H1 (cell line): ENCODE data around the gene CTNNA3. TPM values are rescaled to one million over a fixed set of nuclear protein-coding genes. Genes with fewer than 3 reads are reported as not detected.

Source experiments
- CTCF ChIA-PET: fragments of 300-600 bp; sonication (Branson Sonifier 250); formaldehyde crosslinking; loops from one replicate; lab custom pipeline; 2021; ENCODE audit not compliant: partially characterized antibody; lab: Charles Lee
- POLR2A ChIA-PET: fragments of 300-600 bp; sonication (Branson Sonifier 250); formaldehyde crosslinking; loops from one replicate; lab custom pipeline; 2021; ENCODE audit warnings: inconsistent platforms; ENCODE audit not compliant: partially characterized antibody; lab: Charles Lee
- DNase-seq, 2 experiments: peaks; one replicate each; pipeline versions ENCODE4 v3.0.0 to v3.0.0-alpha.2; 2010 to 2022; ENCODE audit warnings: low spot score in 2 of 2, low read depth in 1 of 2, mixed read lengths in 1 of 2
- FAIRE-seq: peaks from 2 replicates; lab custom pipeline; 2011; peaks lifted over from hg19 to GRCh38; lab: Jason Lieb, UNC
- H2AFZ ChIP-seq: 2 replicates; pipeline ENCODE4 v1.8.1; 2012; ENCODE audit warnings: low read length, inconsistent platforms
- H2AK5ac ChIP-seq: 2 replicates; pipeline ENCODE4 v1.6.1; 2013; ENCODE audit warnings: low read depth, low read length
- H2BK120ac ChIP-seq: replicated peaks from 2 replicates; pipeline ENCODE3; 2013; ENCODE audit warnings: low read depth, low read length, inconsistent platforms
- H2BK12ac ChIP-seq: 2 replicates; pipeline ENCODE4 v1.6.1; 2013; ENCODE audit warnings: low read depth, low read length
- H2BK15ac ChIP-seq: 2 replicates; pipeline ENCODE4 v1.6.1; 2013; ENCODE audit warnings: low read length
- H2BK20ac ChIP-seq: 2 replicates; pipeline ENCODE4 v1.6.1; 2013; ENCODE audit warnings: low read length
- H2BK5ac ChIP-seq: 2 replicates; pipeline ENCODE4 v1.6.1; 2013; ENCODE audit warnings: low read depth, low read length
- H3K14ac ChIP-seq: 2 replicates; pipeline ENCODE4 v1.6.1; 2013; ENCODE audit warnings: inconsistent platforms; ENCODE audit not compliant: insufficient read length
- H3K18ac ChIP-seq: 2 replicates; pipeline ENCODE4 v1.6.1; 2013; ENCODE audit warnings: low read length; ENCODE audit errors: extremely low read depth
- H3K23ac ChIP-seq: 2 replicates; pipeline ENCODE4 v1.6.1; 2013; ENCODE audit warnings: inconsistent platforms; ENCODE audit not compliant: insufficient read length
- H3K23me2 ChIP-seq: 2 replicates; pipeline ENCODE4 v1.6.1; 2013; ENCODE audit warnings: low read depth, low read length
- H3K27ac ChIP-seq: 2 replicates; pipeline ENCODE4 v1.6.1; 2011; ENCODE audit warnings: low read depth, low read length, inconsistent platforms
- H3K27me3 ChIP-seq, 4 experiments: replicated peaks in 1 of 4; 1 replicate in 1 of 4; 2 replicates in 3 of 4; pipeline versions ENCODE4 v1.6.1 to v1.8.1; 2011 to 2013; ENCODE audit warnings: low read length in 3 of 4, mild to moderate bottlenecking in 3 of 4, inconsistent platforms in 2 of 4, mixed read lengths in 2 of 4, moderate library complexity in 1 of 4; ENCODE audit not compliant: control insufficient read depth in 3 of 4, insufficient read depth in 3 of 4; ENCODE audit errors: extremely low read depth in 1 of 4
- H3K36me3 ChIP-seq, 4 experiments: 2 replicates each; pipeline versions ENCODE4 v1.6.1 to v1.8.1; 2011 to 2013; ENCODE audit warnings: mild to moderate bottlenecking in 4 of 4, low read length in 3 of 4, moderate library complexity in 2 of 4, control low read depth in 1 of 4, inconsistent platforms in 1 of 4; ENCODE audit not compliant: insufficient read depth in 4 of 4, control insufficient read depth in 2 of 4
- H3K4ac ChIP-seq: replicated peaks from 2 replicates; pipeline ENCODE3; 2013; ENCODE audit warnings: low read length, low read depth, mixed read lengths, inconsistent platforms; ENCODE audit not compliant: insufficient read length
- H3K4me1 ChIP-seq, 4 experiments: replicated peaks in 1 of 4; 1 replicate in 1 of 4; 2 replicates in 3 of 4; pipeline versions ENCODE4 v1.6.1 to v1.8.1; 2011 to 2013; ENCODE audit warnings: low read length in 3 of 4, inconsistent platforms in 2 of 4, mixed read lengths in 1 of 4; ENCODE audit not compliant: insufficient read depth in 4 of 4, control insufficient read depth in 3 of 4
- H3K4me2 ChIP-seq, 2 experiments: 2 replicates each; pipeline versions ENCODE4 v1.6.1 to v1.8.1; 2011 to 2013; ENCODE audit warnings: low read depth in 2 of 2, low read length in 2 of 2, control low read depth in 1 of 2, inconsistent platforms in 1 of 2, mild to moderate bottlenecking in 1 of 2; ENCODE audit not compliant: insufficient read depth in 1 of 2
- H3K4me3 ChIP-seq, 4 experiments: fragments of 200-600, 300-600 bp in 1 of 4; sonication (generic), shearing (Covaris generic), sonication (Bioruptor Twin) in 1 of 4; 2 replicates each; pipeline versions ENCODE4 v1.5.1 to v1.8.1; 2011 to 2016; ENCODE audit warnings: low read length in 4 of 4, low read depth in 3 of 4, control low read depth in 2 of 4, inconsistent platforms in 2 of 4, mild to moderate bottlenecking in 2 of 4, mixed read lengths in 1 of 4, moderate library complexity in 1 of 4; ENCODE audit not compliant: insufficient read depth in 2 of 4; ENCODE audit errors: extremely low read depth in 1 of 4
- H3K56ac ChIP-seq: replicated peaks from 2 replicates; pipeline ENCODE3; 2013; ENCODE audit warnings: low read depth, mild to moderate bottlenecking, mixed read lengths, low read length, inconsistent platforms; ENCODE audit not compliant: insufficient read length
- H3K79me1 ChIP-seq: 2 replicates; pipeline ENCODE4 v1.6.1; 2013; ENCODE audit warnings: low read depth, low read length, control low read depth
- H3K79me2 ChIP-seq, 2 experiments: 2 replicates each; pipeline versions ENCODE4 v1.6.1 to v1.8.1; 2012 to 2013; ENCODE audit warnings: low read length in 2 of 2, mild to moderate bottlenecking in 2 of 2, inconsistent platforms in 1 of 2; ENCODE audit not compliant: insufficient read depth in 2 of 2, control insufficient read depth in 1 of 2
- H3K9ac ChIP-seq, 4 experiments: replicated peaks in 1 of 4; 1 replicate in 1 of 4; 2 replicates in 3 of 4; pipeline versions ENCODE4 v1.6.1 to v1.8.1; 2011 to 2013; ENCODE audit warnings: low read depth in 3 of 4, low read length in 3 of 4, control low read depth in 2 of 4, mild to moderate bottlenecking in 2 of 4, moderate library complexity in 2 of 4, inconsistent platforms in 1 of 4; ENCODE audit errors: extremely low read depth in 1 of 4
- H3K9me3 ChIP-seq, 2 experiments: 2 replicates each; pipeline versions ENCODE4 v1.6.1 to v1.8.1; 2012 to 2013; ENCODE audit warnings: mild to moderate bottlenecking in 2 of 2, moderate library complexity in 2 of 2, control low read depth in 1 of 2, inconsistent platforms in 1 of 2, low read depth in 1 of 2, low read length in 1 of 2, mixed read lengths in 1 of 2; ENCODE audit not compliant: insufficient read depth in 2 of 2
- H4K20me1 ChIP-seq, 2 experiments: replicated peaks in 1 of 2; 2 replicates each; pipeline versions ENCODE3 to v1.8.1; 2011 to 2013; ENCODE audit warnings: inconsistent platforms in 2 of 2, low read length in 2 of 2, mild to moderate bottlenecking in 1 of 2; ENCODE audit not compliant: insufficient read depth in 2 of 2, control insufficient read depth in 1 of 2
- H4K5ac ChIP-seq: 2 replicates; pipeline ENCODE4 v1.6.1; 2013; ENCODE audit warnings: low read length, low read depth, mixed read lengths, inconsistent platforms; ENCODE audit not compliant: insufficient read length
- H4K8ac ChIP-seq: 2 replicates; pipeline ENCODE4 v1.8.0; 2013; ENCODE audit warnings: mild to moderate bottlenecking, moderate library complexity, low read length, inconsistent platforms; ENCODE audit not compliant: insufficient read depth; ENCODE audit errors: extremely low read depth
- H4K91ac ChIP-seq: replicated peaks from 2 replicates; pipeline ENCODE3; 2013; ENCODE audit warnings: low read length, mixed read lengths, inconsistent platforms; ENCODE audit not compliant: insufficient read length
- ASH2L ChIP-seq: fragments of 200-600, 300-600 bp; sonication (generic); IDR thresholded peaks from one replicate; pipeline ENCODE4 v1.7.1; 2017; ENCODE audit warnings: low read length
- ATF3 ChIP-seq: IDR thresholded peaks from 2 replicates; pipeline ENCODE4 v1.6.1; 2011; ENCODE audit warnings: low read depth, mild to moderate bottlenecking, low read length; ENCODE audit not compliant: insufficient read depth
- CBX5 ChIP-seq: fragments of 300-800, 300-1000 bp; sonication (generic); IDR thresholded peaks from 2 replicates; pipeline ENCODE4 v1.7.1; 2016; ENCODE audit warnings: antibody characterized with exemption, low read length, low read depth
- CHD2 ChIP-seq: IDR thresholded peaks from 2 replicates; pipeline ENCODE4 v1.6.1; 2012; ENCODE audit warnings: low read length, improper control_type of control experiment
- KDM1A ChIP-seq: fragments of 200-600, 300-600 bp; sonication (generic); IDR thresholded peaks from 2 replicates; pipeline ENCODE4 v1.7.1; 2016; ENCODE audit warnings: mild to moderate bottlenecking, low read length, borderline replicate concordance
- KDM4A ChIP-seq: IDR thresholded peaks from one replicate; pipeline ENCODE4 v1.7.1; 2012; ENCODE audit warnings: low read depth, mild to moderate bottlenecking, moderate library complexity, low read length, inconsistent platforms; ENCODE audit not compliant: severe bottlenecking
- RAD21 ChIP-seq, 2 experiments: IDR thresholded peaks in 1 of 2; conservative IDR thresholded peaks in 1 of 2; 2 replicates each; pipeline ENCODE4 v1.6.1; 2011; ENCODE audit warnings: low read depth in 2 of 2, low read length in 2 of 2, improper control_type of control experiment in 1 of 2, inconsistent platforms in 1 of 2, mild to moderate bottlenecking in 1 of 2, moderate library complexity in 1 of 2
- SAP30 ChIP-seq: fragments of 300-600 bp; sonication (generic); IDR thresholded peaks from 2 replicates; pipeline ENCODE4 v1.7.1; 2012; ENCODE audit warnings: low read length, moderate library complexity, mild to moderate bottlenecking, inconsistent platforms; ENCODE audit not compliant: insufficient read depth, insufficient replicate concordance
- SIRT6 ChIP-seq: IDR thresholded peaks from one replicate; pipeline ENCODE4 v1.7.1; 2012; ENCODE audit warnings: low read length, inconsistent platforms
- SRF ChIP-seq: IDR thresholded peaks from 2 replicates; pipeline ENCODE4 v1.6.1; 2011; ENCODE audit warnings: mild to moderate bottlenecking, low read depth, low read length, moderate library complexity
- TAF1 ChIP-seq: IDR thresholded peaks from 2 replicates; pipeline ENCODE4 v1.6.1; 2011; ENCODE audit warnings: mild to moderate bottlenecking, low read depth, low read length
- TAF7 ChIP-seq: optimal IDR thresholded peaks from 2 replicates; pipeline ENCODE3; 2011; ENCODE audit warnings: low read depth, mild to moderate bottlenecking, inconsistent platforms, low read length, moderate library complexity, borderline replicate concordance
- TCF12 ChIP-seq: IDR thresholded peaks from 2 replicates; pipeline ENCODE4 v1.6.1; 2011; ENCODE audit warnings: low read depth, mild to moderate bottlenecking, low read length
- YY1 ChIP-seq: IDR thresholded peaks from 2 replicates; pipeline ENCODE4 v1.6.1; 2011; ENCODE audit warnings: low read depth, mild to moderate bottlenecking, low read length
- ZNF274 ChIP-seq: IDR thresholded peaks from 2 replicates; pipeline ENCODE4 v1.7.0; 2012; ENCODE audit warnings: low read length, borderline replicate concordance; ENCODE audit errors: extremely low read depth
- WGBS, 2 experiments: shearing (Covaris generic) in 1 of 2; methylation state at CpG; one replicate each; pipeline versions ENCODE4 v1.1.6 to v1.1.7; 2013 to 2015; ENCODE audit warnings: low lambda C conversion rate in 2 of 2, mixed read lengths in 2 of 2, inconsistent platforms in 1 of 2, low coverage in 1 of 2, missing lambda C conversion rate in 1 of 2; ENCODE audit not compliant: insufficient replicate concordance in 2 of 2, insufficient coverage in 1 of 2, insufficient read length in 1 of 2; ENCODE audit errors: extremely low coverage in 1 of 2, missing lambda C conversion rate in 1 of 2; 5-methylcytosine and 5-hydroxymethylcytosine counted together
- polyA plus RNA-seq, 7 experiments: library from polyadenylated mRNA; depleted of rRNA in 3 of 7; stranded (reverse) in 5 of 7; unstranded in 2 of 7; fragments of >200 nt in 5 of 7; fragments of 200-250 nt in 2 of 7; gene quantifications; 1 replicate in 5 of 7; 2 replicates in 1 of 7; 4 replicates in 1 of 7; pipeline versions ENCODE4 v1.2.1 to v1.2.3, GENCODE V29; 2011 to 2013; ENCODE audit warnings: missing spikeins in 2 of 7, mixed read lengths in 2 of 7
- total RNA-seq: library from RNA; stranded (reverse); fragmentation: NEBNext Ultra II Directional; extraction: Animal tissue kit (Norgen Biotek cat#: 25700); gene quantifications from 2 replicates; pipeline ENCODE4 v1.2.1, GENCODE V29; 2021

Gene CTNNA3
- total and polyA plus RNA-seq, 2 of the 8 experiments (the other 6 are each of a cell fraction or from before 2014, with no cell fraction given), result 1.3 to 1.5 TPM

- Histone ChIP-seq H2BK15ac (no peak overlapping the region), H3K79me1 (no peaks in the 10 kb centered on the region), H2AFZ (no peak overlapping the region), H3K79me2 (no peaks in the 10 kb centered on the region), H3K4me1 (no peaks in the 10 kb centered on the region), H2AK5ac (no peak overlapping the region), H4K5ac (no peak overlapping the region), H3K4me3 (no peak overlapping the region), H2BK120ac (no peak overlapping the region), H3K23me2 (0 out of 2 replicates have a peak, but pooled peaks cover 2% of the 10 kb centered on the region), H2BK5ac (no peak overlapping the region), H3K36me3 (no peaks in the 10 kb centered on the region), H3K18ac (no peak overlapping the region), H4K91ac (no peak overlapping the region), H3K4me2 (no peak overlapping the region), H4K8ac (no peak overlapping the region), H4K20me1 (peaks cover 0 to 1% of the 10 kb centered on the region in 2 experiments), H3K4ac (no peak overlapping the region), H2BK12ac (no peak overlapping the region), H3K27me3 (no peaks in the 10 kb centered on the region), H3K56ac (no peak overlapping the region), H2BK20ac (no peak overlapping the region), H3K27ac (no peak overlapping the region), H3K14ac (no peak overlapping the region), H3K23ac (no peak overlapping the region), H3K9ac (no peak overlapping the region), H3K9me3 (no peaks in the 10 kb centered on the region)
- CTCF ChIA-PET, result no interaction called here
- FAIRE-seq (no peak), DNase-seq (no peak)
- WGBS, 2 experiments, result 94% methylated on average over 2 of the region's 2 CpGs; no CpG with 5 or more reads in 1 of the 2 experiments
- POLR2A ChIA-PET, result no interaction called here
- TF ChIP-seq SRF (no peak), ATF3 (no peak), CHD2 (no peak), TAF7 (no peak), SAP30 (no peak), KDM4A (no peak), ZNF274 (no peak), TAF1 (no peak), TCF12 (no peak), YY1 (no peak), ASH2L (no peak), CBX5 (no peak), SIRT6 (no peak), RAD21 (IDR thresholded peaks at IDR 0.05 in 1 of 2, conservative IDR thresholded peaks at IDR 0.05 in 1 of 2; ENCODE audit: low read depth in 2 of 2, low read length in 2 of 2) (no peak), KDM1A (no peak)
Observed at GRCh38 chr10:66943590-66943989, 752.4 kb downstream of the CTNNA3 start.
